Measurements from ENCODE around the gene AEBP1.

The AEBP1 gene

DNA sequence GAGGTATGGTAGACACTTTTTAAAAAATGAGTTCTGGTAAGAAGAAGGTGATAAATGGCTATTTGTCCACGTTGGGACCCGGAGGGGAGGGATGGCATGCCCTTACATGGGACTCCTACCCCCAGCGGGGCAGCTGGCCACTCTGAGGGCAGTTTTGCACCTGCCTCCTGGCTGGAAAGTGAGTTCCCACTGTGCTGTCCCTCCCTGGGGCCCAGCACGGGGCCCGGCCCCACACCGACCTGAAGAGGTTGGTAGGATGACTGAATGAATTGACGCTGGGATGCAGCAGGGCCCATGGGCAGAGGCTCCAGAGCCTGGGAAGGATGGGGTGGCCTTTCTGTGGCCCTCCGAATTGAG, 601 bp upstream of the AEBP1 start:
- Mint-ChIP-seq H3K4me1 (peaks cover 42% of the 10 kb centered on the region), H3K4me3 (peak overlapping the region; percentile 79 to 87 (median 81)), H3K27ac (peak overlapping the region; percentile 62 to 82 (median 73)), H3K27me3 (ENCODE audit: low read depth) (peaks cover 5% of the 10 kb centered on the region), H3K36me3 (ENCODE audit: low read depth) (no peaks in the 10 kb centered on the region), H3K9me3 (no peaks in the 10 kb centered on the region)
- TF ChIP-seq, protein P1, sequence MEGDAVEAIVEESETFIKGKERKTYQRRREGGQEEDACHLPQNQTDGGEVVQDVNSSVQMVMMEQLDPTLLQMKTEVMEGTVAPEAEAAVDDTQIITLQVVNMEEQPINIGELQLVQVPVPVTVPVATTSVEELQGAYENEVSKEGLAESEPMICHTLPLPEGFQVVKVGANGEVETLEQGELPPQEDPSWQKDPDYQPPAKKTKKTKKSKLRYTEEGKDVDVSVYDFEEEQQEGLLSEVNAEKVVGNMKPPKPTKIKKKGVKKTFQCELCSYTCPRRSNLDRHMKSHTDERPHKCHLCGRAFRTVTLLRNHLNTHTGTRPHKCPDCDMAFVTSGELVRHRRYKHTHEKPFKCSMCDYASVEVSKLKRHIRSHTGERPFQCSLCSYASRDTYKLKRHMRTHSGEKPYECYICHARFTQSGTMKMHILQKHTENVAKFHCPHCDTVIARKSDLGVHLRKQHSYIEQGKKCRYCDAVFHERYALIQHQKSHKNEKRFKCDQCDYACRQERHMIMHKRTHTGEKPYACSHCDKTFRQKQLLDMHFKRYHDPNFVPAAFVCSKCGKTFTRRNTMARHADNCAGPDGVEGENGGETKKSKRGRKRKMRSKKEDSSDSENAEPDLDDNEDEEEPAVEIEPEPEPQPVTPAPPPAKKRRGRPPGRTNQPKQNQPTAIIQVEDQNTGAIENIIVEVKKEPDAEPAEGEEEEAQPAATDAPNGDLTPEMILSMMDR (IDR thresholded peaks at IDR 0.05; ENCODE audit: unreplicated experiment in 3 of 3): no peak

DNA sequence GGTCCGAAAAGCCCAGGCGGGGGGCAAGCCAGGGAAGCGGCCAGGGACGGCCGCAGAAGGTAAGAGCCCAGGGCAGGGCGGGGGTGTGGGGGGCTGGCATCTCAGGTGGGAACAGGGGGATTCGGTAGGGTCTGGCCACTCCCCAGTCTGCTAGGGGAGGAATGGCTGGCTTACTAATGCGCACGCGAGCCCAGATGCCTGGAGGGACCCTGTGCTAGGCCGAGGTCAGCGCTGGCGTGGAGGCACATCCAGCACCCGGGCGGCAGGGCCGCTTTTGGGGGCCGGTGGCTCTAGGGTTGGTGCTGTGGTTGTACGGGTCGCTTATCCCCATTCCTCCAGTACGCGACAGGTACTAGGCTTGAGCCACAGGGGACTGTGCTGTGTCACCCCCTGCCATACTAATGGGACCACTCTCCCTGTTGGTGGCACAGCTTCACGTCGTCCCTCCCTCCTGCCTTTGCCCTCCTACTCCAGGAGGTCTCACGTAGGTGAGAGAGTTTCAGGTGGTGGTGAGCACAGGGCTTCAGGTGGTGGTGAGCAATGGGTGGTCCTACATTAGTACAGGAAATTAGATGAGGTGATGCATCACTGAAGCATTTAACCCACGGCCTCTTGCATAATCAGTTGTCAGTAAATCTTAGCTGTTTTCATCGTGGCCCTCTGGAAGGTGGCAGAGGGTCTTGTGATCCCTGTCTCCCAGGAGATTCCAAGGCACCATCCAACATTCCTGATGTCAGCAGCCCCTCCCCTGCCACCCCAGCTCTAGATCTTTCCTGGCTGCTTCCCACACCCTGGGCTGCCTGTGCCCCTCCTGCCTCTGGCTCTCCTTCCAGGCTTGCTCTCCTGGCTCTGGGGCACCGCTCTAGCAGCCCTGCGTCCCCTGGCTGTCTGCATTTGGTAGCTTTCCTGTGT, 971 bp downstream of the AEBP1 start:
- Mint-ChIP-seq H3K27ac (peak overlapping the region; percentile 20 to 86 (median 68)), H3K4me1 (peaks cover 35% of the 10 kb centered on the region), H3K27me3 (ENCODE audit: low read depth) (peaks cover 5% of the 10 kb centered on the region), H3K4me3 (peak overlapping the region; percentile 83 to 89 (median 85)), H3K36me3 (ENCODE audit: low read depth) (no peaks in the 10 kb centered on the region), H3K9me3 (no peaks in the 10 kb centered on the region)
- TF ChIP-seq, protein P1 (IDR thresholded peaks at IDR 0.05; ENCODE audit: unreplicated experiment in 3 of 3): no peak

DNA sequence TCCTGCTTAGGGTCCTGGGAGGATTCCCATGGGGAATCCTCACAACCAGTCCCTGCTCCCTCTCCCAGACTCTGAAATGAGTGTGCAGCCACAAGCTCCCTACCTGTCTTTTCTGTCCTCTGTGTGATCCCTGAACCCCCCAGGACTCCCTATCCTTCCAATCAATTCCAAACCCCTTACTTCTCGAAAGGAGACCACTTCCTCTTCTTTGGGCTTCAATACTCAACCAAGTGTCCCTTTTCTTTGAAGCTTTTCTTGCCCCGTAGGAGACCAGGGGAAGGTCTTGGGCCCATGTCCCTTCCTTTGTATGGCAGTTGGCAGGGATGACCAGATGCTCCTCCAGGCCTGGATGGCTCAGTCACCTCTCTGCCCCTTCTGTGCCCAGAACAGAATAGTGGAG, 1.7 kb downstream of the AEBP1 start:
- peak overlapping the region; percentile 20 to 86 (median 68) for H3K27ac Mint-ChIP-seq
- H3K36me3 Mint-ChIP-seq (ENCODE audit: low read depth): no peaks in the 10 kb centered on the region
- TF ChIP-seq, protein P1 (IDR thresholded peaks at IDR 0.05; ENCODE audit: unreplicated experiment in 3 of 3): no peak
- H3K4me3 Mint-ChIP-seq: peak overlapping the region; percentile 83 to 89 (median 85)
- peaks cover 28% of the 10 kb centered on the region for H3K4me1 Mint-ChIP-seq
- H3K9me3 Mint-ChIP-seq: no peaks in the 10 kb centered on the region
- H3K27me3 Mint-ChIP-seq (ENCODE audit: low read depth): peaks cover 5% of the 10 kb centered on the region

GRCh38 chr7:44106311-44107065, 2.3 kb downstream of the AEBP1 start:
- Mint-ChIP-seq H3K9me3 (no peaks in the 10 kb centered on the region), H3K27ac (no peak overlapping the region)

DNA sequence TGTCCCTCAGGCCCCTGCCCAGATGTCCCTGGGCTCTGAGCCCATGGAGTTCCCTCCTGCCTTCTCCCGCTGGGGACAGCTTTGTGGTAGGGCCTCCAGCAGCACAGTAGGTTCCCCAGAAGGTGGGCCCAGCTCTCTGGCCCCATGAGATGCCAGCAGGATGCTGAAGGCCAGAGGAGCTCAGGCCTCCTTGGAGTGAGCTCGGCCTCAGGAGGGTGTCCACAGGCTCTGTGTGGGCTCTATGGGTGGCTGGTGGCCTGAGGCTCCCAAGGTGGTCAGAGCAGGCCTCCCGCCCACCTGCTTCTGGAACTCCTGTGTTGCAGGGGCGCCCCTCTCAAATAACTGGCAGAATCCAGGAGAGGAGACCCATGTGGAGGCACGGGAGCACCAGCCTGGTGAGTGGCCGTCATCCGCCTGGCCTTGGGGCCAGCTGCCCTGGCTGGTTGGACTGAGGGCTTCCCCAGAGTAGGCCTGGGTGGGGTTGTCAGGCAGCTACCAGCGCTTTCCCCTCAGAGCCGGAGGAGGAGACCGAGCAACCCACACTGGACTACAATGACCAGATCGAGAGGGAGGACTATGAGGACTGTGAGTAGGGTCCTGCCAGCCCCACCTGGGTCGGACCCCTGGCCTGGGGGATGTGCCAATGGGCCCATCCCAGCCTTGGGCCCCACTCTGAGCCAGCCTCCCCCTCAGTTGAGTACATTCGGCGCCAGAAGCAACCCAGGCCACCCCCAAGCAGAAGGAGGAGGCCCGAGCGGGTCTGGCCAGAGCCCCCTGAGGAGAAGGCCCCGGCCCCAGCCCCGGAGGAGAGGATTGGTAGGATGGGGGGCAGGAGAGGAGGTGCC, 3.2 kb downstream of the AEBP1 start:
- peaks cover 2% of the 10 kb centered on the region for H3K27me3 Mint-ChIP-seq (ENCODE audit: low read depth)
- H3K4me3 Mint-ChIP-seq: no peak overlapping the region
- H3K27ac Mint-ChIP-seq: no peak overlapping the region
- TF ChIP-seq, protein P1 (IDR thresholded peaks at IDR 0.05; ENCODE audit: unreplicated experiment in 3 of 3): no peak
- peaks cover 22% of the 10 kb centered on the region for H3K4me1 Mint-ChIP-seq
- H3K9me3 Mint-ChIP-seq: no peaks in the 10 kb centered on the region
- peaks cover 3% of the 10 kb centered on the region for H3K36me3 Mint-ChIP-seq (ENCODE audit: low read depth)

More at GRCh38 chr7:44106311-44107065, 2.3 kb downstream of the AEBP1 start:
- H3K4me1 Mint-ChIP-seq: peaks cover 26% of the 10 kb centered on the region
- peaks cover 5% of the 10 kb centered on the region for H3K27me3 Mint-ChIP-seq (ENCODE audit: low read depth)
- H3K36me3 Mint-ChIP-seq (ENCODE audit: low read depth): no peaks in the 10 kb centered on the region
- TF ChIP-seq, protein P1 (IDR thresholded peaks at IDR 0.05; ENCODE audit: unreplicated experiment in 3 of 3): no peak
- peak overlapping the region in 2 of 3 experiments; percentile 85 to 89 for H3K4me3 Mint-ChIP-seq
